ENCODE results near the gene PAF1. TPM values are rescaled to one million over a fixed set of nuclear protein-coding genes. Genes with fewer than 3 reads are reported as not detected.

The PAF1 gene
- total and polyA plus RNA-seq, 2 of the 13 experiments (the other 11 are each of a cell fraction or from before 2014, with no cell fraction given): 30.2 to 31.1 TPM

GRCh38 chr19:39435499-39436349, 44.8 kb upstream of the PAF1 start, which contains the start of gene RPS16 (continued):
- TF ChIP-seq THAP7 (CRISPR knock-in tag; IDR thresholded peaks at IDR 0.05): peak; percentile 98
- TF ChIP-seq ISL2 (CRISPR knock-in tag; IDR thresholded peaks at IDR 0.05): peak; percentile 63
- TF ChIP-seq ZNF75D (CRISPR knock-in tag; IDR thresholded peaks at IDR 0.05; ENCODE audit: borderline replicate concordance): no peak
- TF ChIP-seq ZNF275 (CRISPR knock-in tag; IDR thresholded peaks at IDR 0.05; ENCODE audit: borderline replicate concordance): no peak; the same call in 1 of the 2 replicates
- TF ChIP-seq ZBTB37 (CRISPR knock-in tag; IDR thresholded peaks at IDR 0.05): no peak
- peak; percentile 94 for TF ChIP-seq ZNF761 (CRISPR knock-in tag; conservative IDR thresholded peaks at IDR 0.05)
- TF ChIP-seq FOXO4 (CRISPR knock-in tag; conservative IDR thresholded peaks at IDR 0.05): no peak
- peak; percentile 35; the same call in 1 of the 2 replicates for TF ChIP-seq CEBPG (CRISPR knock-in tag; IDR thresholded peaks at IDR 0.05)
- TF ChIP-seq ZNF674 (CRISPR knock-in tag; IDR thresholded peaks at IDR 0.05; ENCODE audit: low read depth): no peak
- peak; percentile 83 for TF ChIP-seq ARNTL (CRISPR knock-in tag; IDR thresholded peaks at IDR 0.05)
- TF ChIP-seq ZSCAN29 (CRISPR knock-in tag; conservative IDR thresholded peaks at IDR 0.05): peak; percentile 72; the same call in 1 of the 2 replicates
- peak; percentile 99 for TF ChIP-seq TAF1 (CRISPR knock-in tag; IDR thresholded peaks at IDR 0.05)
- no peak for TF ChIP-seq CEBPZ (IDR thresholded peaks at IDR 0.05; ENCODE audit: low read length)
- TF ChIP-seq ZBTB42 (CRISPR knock-in tag; IDR thresholded peaks at IDR 0.05): no peak
- TF ChIP-seq ZNF138 (CRISPR knock-in tag; IDR thresholded peaks at IDR 0.05; ENCODE audit: low read depth): 0 out of 2 replicates have a peak, but pooled peaks have one; percentile 70
- TF ChIP-seq HOXA7 (CRISPR knock-in tag; IDR thresholded peaks at IDR 0.05): no peak
- TF ChIP-seq POLR2A (IDR thresholded peaks at IDR 0.05; ENCODE audit: insufficient read depth in 1 of 2, low read depth in 2 of 2, low read length in 2 of 2): peak; percentile 98
- TF ChIP-seq SNAPC5 (CRISPR knock-in tag; IDR thresholded peaks at IDR 0.05; ENCODE audit: borderline replicate concordance): no peak
- TF ChIP-seq EEA1 (CRISPR knock-in tag; IDR thresholded peaks at IDR 0.05; ENCODE audit: borderline replicate concordance): peak; percentile 20; the same call in 1 of the 2 replicates
- peak; percentile 89; the same call in 1 of the 2 replicates for TF ChIP-seq ZNF775 (CRISPR knock-in tag; IDR thresholded peaks at IDR 0.05; ENCODE audit: borderline replicate concordance)

Measured in HepG2 (cell line).